Pancreas (tissue), 10 donors: Measurements from ENCODE around the gene ATG2B. TPM values are rescaled to one million over a fixed set of nuclear protein-coding genes. Genes with fewer than 3 reads are reported as not detected.

Experiments used
- ATAC-seq, 4 donors: fragments of 200-7000 bp; cut with Tn5 transposase; one replicate each; pipeline versions ENCODE4 v1.8.0 to v1.9.1; 2020; ENCODE audit warnings: mild to moderate bottlenecking in 4 of 4, moderate library complexity in 4 of 4
- DNase-seq, 6 donors: peaks; one replicate each; pipeline ENCODE4 v3.0.0-alpha.2; 2020
- FAIRE-seq: peaks from 2 replicates; lab custom pipeline; 2012; peaks lifted over from hg19 to GRCh38; lab: Jason Lieb, UNC
- H3K27ac ChIP-seq, 4 donors: fragments of 200-600 bp; sonication (generic); 1 replicate in 3 of 4; 2 replicates in 1 of 4; pipeline versions ENCODE4 v1.5.0 to v1.8.0; 2020
- H3K27me3 ChIP-seq, 4 donors: fragments of 200-600 bp; one replicate each; pipeline ENCODE4 v1.8.0; 2021
- H3K36me3 ChIP-seq, 3 donors: fragments of 200-600 bp; sonication (generic) in 1 of 3; one replicate each; pipeline versions ENCODE4 v1.5.0 to v1.8.0; 2020 to 2021
- H3K4me1 ChIP-seq, 3 donors: fragments of 200-600 bp; one replicate each; pipeline ENCODE4 v1.8.0; 2021
- H3K4me3 ChIP-seq, 4 donors: fragments of 200-600 bp; sonication (generic) in 2 of 4; one replicate each; pipeline versions ENCODE4 v1.5.0 to v1.8.0; 2020 to 2021
- H3K9me3 ChIP-seq, 4 donors: fragments of 200-600 bp; one replicate each; pipeline ENCODE4 v1.8.0; 2021
- CTCF ChIP-seq, 4 donors: fragments of 200-600 bp; sonication (generic) in 3 of 4; IDR thresholded peaks; one replicate each; pipeline versions ENCODE4 v1.5.0 to v1.8.0; 2021; ENCODE audit warnings: antibody characterized with exemption in 4 of 4
- WGBS, 2 donors: extraction: QIAGEN DNeasy Blood & Tissue Kit; methylation state at CpG; one replicate each; pipeline ENCODE4 v1.1.7; 2013; 5-methylcytosine and 5-hydroxymethylcytosine counted together
- intact Hi-C, 3 donors: fragments of 100-400 bp; cut with DNase I; formaldehyde crosslinking; loops; one replicate each; pipeline versions ENCODE4 v1.11.1 to v1.14.2; 2022
- polyA plus RNA-seq, 2 donors: library from polyadenylated mRNA; stranded (reverse); fragments of 200-250 nt; gene quantifications; one replicate each; pipeline ENCODE4 v1.2.3, GENCODE V29; 2013
- total RNA-seq, 6 donors: library from RNA; stranded (reverse); fragmentation: NEBNext Ultra II Directional in 4 of 6; extraction: Animal tissue kit (Norgen Biotek cat#: 25700) in 4 of 6; gene quantifications; one replicate each; pipeline versions ENCODE4 v1.2.1 to v1.2.4, GENCODE V29; 2021 to 2023
- donor health status: healthy with polysubstance abuse.
- donor health status: DM: no; HTN: no; CAD: no; lungs with moderate emphysema.
- donor health status: DM: no; HTN: no; CAD: no.
- donor health status: control.
- donor health status: control.
- donor health status: Bipolar disorder and iron deficiency.
- donor health status: DM: yes; HTN: yes; CAD: no.
- donor health status: DM: no; HTN: no; CAD: no.
- donor health status: DM: no; HTN: no; CAD: no.
- donor health status: DM: yes; HTN: yes; CAD: no.

ATG2B gene
- total and polyA plus RNA-seq, 8 donors: 7.4 to 23.4 (median 19.7) TPM

- no peak for FAIRE-seq
- no peak for ATAC-seq
- no peak overlapping the region for H3K27ac ChIP-seq
- H3K9me3 ChIP-seq: no peaks in the 10 kb centered on the region
- H3K27me3 ChIP-seq: no peaks in the 10 kb centered on the region
- TF ChIP-seq CTCF (IDR thresholded peaks at IDR 0.05): no peak
- WGBS, 2 donors: 98 to 100% methylated on average over 1 of the region's 1 CpG
- DNase-seq: no peak
- H3K36me3 ChIP-seq: no peaks in the 10 kb centered on the region
- H3K4me3 ChIP-seq: no peak overlapping the region
- peaks cover 0 to 7% (median 6%) of the 10 kb centered on the region in 3 donors for H3K4me1 ChIP-seq
- intact Hi-C loops: no loop called here
Measured at GRCh38 chr14:96368534-96368933, 5.4 kb upstream of the ATG2B start.

- Histone ChIP-seq H3K27ac (no peak overlapping the region), H3K4me1 (peaks cover 6 to 22% (median 19%) of the 10 kb centered on the region in 3 donors), H3K4me3 (peak overlapping the region in 1 of 4 donors; percentile 91), H3K9me3 (no peaks in the 10 kb centered on the region), H3K36me3 (no peaks in the 10 kb centered on the region), H3K27me3 (no peaks in the 10 kb centered on the region)
- 25 to 26% methylated on average over 1 of the region's 1 CpG for WGBS, 2 donors
- FAIRE-seq (no peak), ATAC-seq (no peak), DNase-seq (no peak)
- intact Hi-C loops: no loop called here
- no peak for TF ChIP-seq CTCF (IDR thresholded peaks at IDR 0.05)
Measured at GRCh38 chr14:96364962-96365361, 1.8 kb upstream of the ATG2B start.

- H3K9me3 ChIP-seq: no peaks in the 10 kb centered on the region
- DNase-seq (peak; percentile 49 to 66 (median 56)), FAIRE-seq (no peak), ATAC-seq (peak; percentile 29 to 51 (median 46))
- H3K4me1 ChIP-seq: peaks cover 8 to 25% (median 22%) of the 10 kb centered on the region in 3 donors
- no peaks in the 10 kb centered on the region for H3K27me3 ChIP-seq
- no peak for TF ChIP-seq CTCF (IDR thresholded peaks at IDR 0.05)
- H3K4me3 ChIP-seq: peak overlapping the region; percentile 80 to 97 (median 93)
- WGBS, 2 donors: 0 to 1% methylated on average over 38 of the region's 38 CpGs
- peak overlapping the region; percentile 92 to 99 (median 95) for H3K27ac ChIP-seq
- no peaks in the 10 kb centered on the region for H3K36me3 ChIP-seq
- intact Hi-C loops: no loop called here
Measured at GRCh38 chr14:96363751-96364336, 703 bp upstream of the ATG2B start.

- Histone ChIP-seq H3K27me3 (no peaks in the 10 kb centered on the region), H3K4me3 (peak overlapping the region; percentile 80 to 97 (median 93)), H3K27ac (peak overlapping the region; percentile 92 to 99 (median 95)), H3K4me1 (peaks cover 8 to 28% (median 22%) of the 10 kb centered on the region in 3 donors), H3K9me3 (no peaks in the 10 kb centered on the region), H3K36me3 (no peaks in the 10 kb centered on the region)
- no peak for FAIRE-seq
- peak; percentile 58 to 70 (median 62) for ATAC-seq
- 1% methylated on average over 27 of the region's 27 CpGs for WGBS, 2 donors
- peak in 4 of 6 donors; percentile 50 to 73 (median 65) for DNase-seq
- intact Hi-C loops: no loop called here
- no peak for TF ChIP-seq CTCF (IDR thresholded peaks at IDR 0.05)
Measured at GRCh38 chr14:96362071-96362964, 823 bp downstream of the ATG2B start.
